Liver (tissue), 9 donors: ENCODE data around the gene GFOD2. TPM values are rescaled to one million over a fixed set of nuclear protein-coding genes. Genes with fewer than 3 reads are reported as not detected.

Experiments
- DNase-seq: peaks from one replicate; pipeline ENCODE4 v3.0.0-alpha.2; 2017; ENCODE audit warnings: low spot score
- H3K27ac ChIP-seq, 2 donors: one replicate each; pipeline ENCODE4 v1.7.0; 2013; ENCODE audit warnings: inconsistent platforms in 2 of 2, low read length in 2 of 2, control low read depth in 1 of 2, low read depth in 1 of 2, mild to moderate bottlenecking in 1 of 2
- H3K27me3 ChIP-seq, 4 donors: one replicate each; pipeline versions ENCODE4 v1.6.1 to v1.7.0; 2013; ENCODE audit warnings: low read length in 3 of 4, inconsistent platforms in 1 of 4, mild to moderate bottlenecking in 1 of 4, moderate library complexity in 1 of 4; ENCODE audit not compliant: control insufficient read depth in 4 of 4, insufficient read depth in 4 of 4
- H3K36me3 ChIP-seq, 4 donors: one replicate each; pipeline versions ENCODE4 v1.6.1 to v1.7.0; 2013; ENCODE audit warnings: low read length in 3 of 4, mild to moderate bottlenecking in 3 of 4, low read depth in 1 of 4, moderate library complexity in 1 of 4; ENCODE audit not compliant: control insufficient read depth in 4 of 4, insufficient read depth in 3 of 4
- H3K4me1 ChIP-seq, 4 donors: one replicate each; pipeline versions ENCODE4 v1.6.1 to v1.7.0; 2013; ENCODE audit warnings: low read length in 3 of 4, mild to moderate bottlenecking in 3 of 4, moderate library complexity in 1 of 4; ENCODE audit not compliant: control insufficient read depth in 4 of 4, insufficient read depth in 4 of 4
- H3K4me3 ChIP-seq, 3 donors: one replicate each; pipeline versions ENCODE4 v1.6.1 to v1.7.0; 2013; ENCODE audit warnings: low read length in 3 of 3, control low read depth in 1 of 3, low read depth in 1 of 3, mild to moderate bottlenecking in 1 of 3
- H3K9ac ChIP-seq, 2 donors: one replicate each; pipeline ENCODE4 v1.7.0; 2013; ENCODE audit warnings: low read length in 2 of 2, mild to moderate bottlenecking in 2 of 2, moderate library complexity in 2 of 2, control low read depth in 1 of 2, low read depth in 1 of 2
- H3K9me3 ChIP-seq, 4 donors: one replicate each; pipeline versions ENCODE4 v1.6.1 to v1.7.0; 2013; ENCODE audit warnings: low read length in 3 of 4; ENCODE audit not compliant: control insufficient read depth in 4 of 4
- ATF3 ChIP-seq: IDR thresholded peaks from 2 replicates; pipeline ENCODE4 v1.6.1; 2016; ENCODE audit warnings: antibody characterized with exemption
- CTCF ChIP-seq: fragments of 150-350 bp; IDR thresholded peaks from 2 replicates; pipeline ENCODE4 v1.5.1; 2017; ENCODE audit warnings: improper control_type of control experiment, low read depth, low read length; ENCODE audit not compliant: missing input control
- EGR1 ChIP-seq, 2 donors: IDR thresholded peaks; 2 replicates each; pipeline ENCODE4 v1.6.1; 2016 to 2018; ENCODE audit warnings: antibody characterized with exemption in 2 of 2, low read depth in 2 of 2
- FOXA1 ChIP-seq: IDR thresholded peaks from 2 replicates; pipeline ENCODE4 v1.6.1; 2016; ENCODE audit warnings: antibody characterized with exemption
- FOXA2 ChIP-seq: IDR thresholded peaks from 2 replicates; pipeline ENCODE4 v1.6.1; 2016; ENCODE audit warnings: antibody characterized with exemption
- GABPA ChIP-seq, 2 donors: IDR thresholded peaks in 1 of 2; conservative IDR thresholded peaks in 1 of 2; 2 replicates each; pipeline ENCODE4 v1.6.1; 2016; ENCODE audit warnings: antibody characterized with exemption in 2 of 2, mild to moderate bottlenecking in 1 of 2, moderate library complexity in 1 of 2
- HNF4A ChIP-seq, 2 donors: conservative IDR thresholded peaks; 2 replicates each; pipeline ENCODE4 v1.6.1; 2016; ENCODE audit warnings: antibody characterized with exemption in 2 of 2, mild to moderate bottlenecking in 2 of 2
- HNF4G ChIP-seq: IDR thresholded peaks from 2 replicates; pipeline ENCODE4 v1.6.1; 2016; ENCODE audit warnings: antibody characterized with exemption
- JUND ChIP-seq, 2 donors: IDR thresholded peaks; 2 replicates each; pipeline ENCODE4 v1.6.1; 2016; ENCODE audit warnings: antibody characterized with exemption in 2 of 2
- MAX ChIP-seq: IDR thresholded peaks from 2 replicates; pipeline ENCODE4 v1.6.1; 2016; ENCODE audit warnings: antibody characterized with exemption
- NR2F2 ChIP-seq: IDR thresholded peaks from 2 replicates; pipeline ENCODE4 v1.6.1; 2016; ENCODE audit warnings: antibody characterized with exemption
- RAD21 ChIP-seq, 2 donors: IDR thresholded peaks; 2 replicates each; pipeline ENCODE4 v1.6.1; 2016; ENCODE audit warnings: antibody characterized with exemption in 2 of 2, mild to moderate bottlenecking in 2 of 2
- REST ChIP-seq: IDR thresholded peaks from 2 replicates; pipeline ENCODE4 v1.6.1; 2016; ENCODE audit warnings: antibody characterized with exemption, mild to moderate bottlenecking
- RXRA ChIP-seq, 2 donors: IDR thresholded peaks; 2 replicates each; pipeline ENCODE4 v1.6.1; 2017 to 2018; ENCODE audit warnings: antibody characterized with exemption in 2 of 2, mild to moderate bottlenecking in 1 of 2
- SP1 ChIP-seq: IDR thresholded peaks from 2 replicates; pipeline ENCODE4 v1.6.1; 2018; ENCODE audit warnings: antibody characterized with exemption, mild to moderate bottlenecking
- TAF1 ChIP-seq: conservative IDR thresholded peaks from 2 replicates; pipeline ENCODE4 v1.6.1; 2016; ENCODE audit warnings: antibody characterized with exemption, mild to moderate bottlenecking
- YY1 ChIP-seq: IDR thresholded peaks from 2 replicates; pipeline ENCODE4 v1.6.1; 2016; ENCODE audit warnings: antibody characterized with exemption, mild to moderate bottlenecking
- ZBTB33 ChIP-seq: IDR thresholded peaks from 2 replicates; pipeline ENCODE4 v1.6.1; 2016; ENCODE audit warnings: antibody characterized with exemption
- WGBS: extraction: QIAGEN DNeasy Blood & Tissue Kit; methylation state at CpG from one replicate; pipeline ENCODE4 v1.1.7; 2013; 5-methylcytosine and 5-hydroxymethylcytosine counted together
- polyA plus RNA-seq, 2 donors: library from polyadenylated mRNA; stranded (reverse) in 1 of 2; unstranded in 1 of 2; fragments of 200-250 nt in 1 of 2; fragments of >200 nt in 1 of 2; fragmentation: Nextera tagmentation in 1 of 2; extraction: Ambion mirVana in 1 of 2; gene quantifications; one replicate each; pipeline versions ENCODE4 v1.2.1 to v1.2.3, GENCODE V29; 2013 to 2015
- total RNA-seq, 2 donors: library from RNA; depleted of rRNA; stranded (reverse); fragments of >200 nt; gene quantifications; one replicate each; pipeline ENCODE4 v1.2.3, GENCODE V29; 2014
- donor health status: healthy.
- donor health status: healthy.
- donor health status: healthy.
- donor health status: healthy.
- donor health status: healthy.

Gene GFOD2
- total and polyA plus RNA-seq, 4 donors = 12.7 to 48.8 (median 28.9) TPM

- H3K27me3 ChIP-seq = no peaks in the 10 kb centered on the region
- H3K36me3 ChIP-seq = peaks cover 0 to 12% (median 2%) of the 10 kb centered on the region in 4 donors
- no peak for DNase-seq
- no peaks in the 10 kb centered on the region for H3K9me3 ChIP-seq
- H3K4me1 ChIP-seq = peaks cover 2 to 29% (median 16%) of the 10 kb centered on the region in 4 donors
- no peak overlapping the region for H3K9ac ChIP-seq
- whole genome bisulfite sequencing = 78% methylated on average over 7 of the region's 7 CpGs
- no peak overlapping the region for H3K27ac ChIP-seq
- TF ChIP-seq JUND (IDR thresholded peaks at IDR 0.05) = no peak
- TF ChIP-seq EGR1 (IDR thresholded peaks at IDR 0.05; ENCODE audit: low read depth in 2 of 2) = no peak
- TF ChIP-seq GABPA (IDR thresholded peaks at IDR 0.05 in 1 of 2, conservative IDR thresholded peaks at IDR 0.05 in 1 of 2) = no peak
- TF ChIP-seq REST = no peak
- no peak for TF ChIP-seq YY1
- TF ChIP-seq RAD21 (IDR thresholded peaks at IDR 0.05) = no peak
- TF ChIP-seq MAX = no peak
- TF ChIP-seq NR2F2 = no peak
- TF ChIP-seq ATF3 = no peak
- TF ChIP-seq FOXA2 = no peak
- TF ChIP-seq HNF4A (conservative IDR thresholded peaks at IDR 0.05) = no peak
- no peak for TF ChIP-seq RXRA (IDR thresholded peaks at IDR 0.05)
- TF ChIP-seq FOXA1 = no peak
- no peak for TF ChIP-seq HNF4G
- TF ChIP-seq TAF1 = no peak
- TF ChIP-seq CTCF = no peak
- no peak for TF ChIP-seq ZBTB33
- no peak for TF ChIP-seq SP1
- H3K4me3 ChIP-seq = no peak overlapping the region
Measured at GRCh38 chr16:67764158-67764667, 45.1 kb upstream of the GFOD2 start.
